Islet precursor cell (in vitro differentiated cells): ENCODE data around the gene GALK2.
A peak's percentile ranks its signal among the peaks of the same experiment; 100 is the strongest.
"Not testable (repeated sequence)": the region's sequence is repeated elsewhere in the genome, so short reads cannot be mapped to it uniquely, and the experiment has no call there.

Experiments
- DNase-seq: peaks from one replicate; pipeline ENCODE4 v3.0.0-alpha.2; 2018

Gene GALK2

DNA sequence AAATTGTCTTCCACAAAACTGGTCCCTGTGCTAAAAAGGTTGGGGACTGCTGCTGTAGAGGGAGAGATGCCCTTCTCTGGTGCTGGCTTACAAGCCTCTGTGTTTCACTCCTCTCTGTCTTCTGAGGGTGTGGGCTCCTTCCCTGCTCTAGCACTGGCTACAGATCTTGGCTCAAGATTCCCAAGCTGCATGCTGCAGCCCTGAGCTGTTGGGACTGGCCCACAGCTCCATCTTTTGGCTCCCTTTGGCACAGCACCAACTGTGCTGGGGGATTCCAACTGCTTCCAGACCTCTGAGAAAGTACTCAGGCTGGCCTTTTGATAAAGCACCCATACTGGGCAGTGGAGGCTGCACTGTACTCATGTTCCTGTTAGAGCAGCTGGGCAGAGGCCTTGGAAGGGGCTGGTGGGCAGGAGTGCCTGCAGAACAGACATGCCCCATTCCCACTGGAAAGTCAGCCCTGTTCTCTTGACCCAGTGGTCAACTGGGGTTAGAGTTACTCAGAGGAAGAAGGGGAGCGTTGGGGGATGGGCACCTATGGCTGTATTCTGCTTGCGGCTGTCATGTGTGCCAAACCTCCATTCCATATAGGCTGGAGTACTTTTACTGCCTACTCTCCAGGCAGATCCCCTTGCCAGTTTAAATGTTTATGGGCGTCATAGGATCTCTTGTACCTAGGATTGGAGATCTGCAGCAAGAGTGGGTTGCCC lies 55.7 kb downstream of the GALK2 start:
- DNase-seq: peak; percentile 87

DNA sequence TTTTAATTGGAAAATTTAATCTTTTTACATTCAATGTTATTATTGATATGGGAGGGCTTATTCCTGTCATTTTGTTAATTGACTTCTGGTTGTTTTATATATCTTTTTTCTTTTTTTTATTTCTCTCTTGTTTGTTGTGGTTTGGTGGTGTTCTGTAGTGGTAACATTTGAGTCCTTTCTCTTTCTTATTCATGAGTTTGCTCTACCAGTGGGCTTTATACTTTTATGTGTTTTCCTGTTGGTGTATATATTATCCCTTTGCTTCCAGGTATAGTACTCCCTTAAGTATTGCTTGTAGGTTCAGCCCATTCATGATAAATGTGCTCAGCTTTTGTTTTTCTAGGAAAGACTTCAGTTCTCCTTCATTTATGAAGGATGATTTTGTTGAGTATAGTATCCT lies 57.6 kb downstream of the GALK2 start:
- no peak for DNase-seq

DNA sequence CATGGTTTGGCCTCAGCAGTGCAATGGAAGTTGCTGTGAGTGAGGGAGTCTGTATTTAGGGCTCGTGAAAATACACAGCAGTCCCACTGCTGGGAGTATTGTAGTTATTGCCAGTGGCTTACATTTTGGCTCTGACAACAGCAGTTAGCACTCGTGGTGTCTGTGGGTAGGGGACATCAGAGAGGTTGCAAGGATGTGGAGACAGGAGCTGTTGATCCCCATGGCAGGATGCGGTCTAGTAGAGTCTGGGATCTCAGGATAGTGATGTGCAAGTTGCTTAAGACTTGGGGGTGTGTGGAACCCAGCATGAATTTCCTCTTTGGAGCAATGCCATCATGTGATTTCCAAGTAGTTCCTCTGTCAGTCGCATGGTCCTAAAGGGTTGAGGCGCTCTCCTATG lies 59.9 kb downstream of the GALK2 start:
- DNase-seq: no peak

DNA sequence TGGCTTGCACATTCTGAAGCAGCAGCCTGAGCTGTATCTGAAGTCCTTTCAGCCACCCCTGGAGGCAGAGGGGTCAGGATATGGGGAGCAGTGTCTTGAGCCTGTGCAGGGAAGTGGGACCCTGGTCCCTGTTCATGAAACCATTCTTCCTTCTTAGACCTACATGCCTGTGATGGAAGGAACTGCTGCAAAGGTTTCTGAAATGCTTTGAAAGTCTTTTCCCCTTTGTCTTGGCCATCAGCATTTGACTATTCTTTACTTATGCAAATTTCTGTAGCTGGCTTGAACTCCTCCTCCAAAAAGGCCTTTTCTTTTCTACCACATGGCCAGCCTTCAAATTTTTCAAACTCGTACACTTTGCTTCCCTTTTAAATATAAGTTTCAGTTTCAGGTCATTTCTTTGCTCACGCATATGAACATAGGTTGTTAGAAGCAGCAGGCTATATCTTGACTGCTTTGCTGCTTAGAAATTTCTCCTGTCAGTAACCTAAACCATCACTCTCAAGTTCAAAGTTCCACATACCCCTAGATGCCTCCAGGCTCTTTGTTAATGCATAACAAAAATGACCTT lies 62.3 kb downstream of the GALK2 start:
- no peak for DNase-seq

DNA sequence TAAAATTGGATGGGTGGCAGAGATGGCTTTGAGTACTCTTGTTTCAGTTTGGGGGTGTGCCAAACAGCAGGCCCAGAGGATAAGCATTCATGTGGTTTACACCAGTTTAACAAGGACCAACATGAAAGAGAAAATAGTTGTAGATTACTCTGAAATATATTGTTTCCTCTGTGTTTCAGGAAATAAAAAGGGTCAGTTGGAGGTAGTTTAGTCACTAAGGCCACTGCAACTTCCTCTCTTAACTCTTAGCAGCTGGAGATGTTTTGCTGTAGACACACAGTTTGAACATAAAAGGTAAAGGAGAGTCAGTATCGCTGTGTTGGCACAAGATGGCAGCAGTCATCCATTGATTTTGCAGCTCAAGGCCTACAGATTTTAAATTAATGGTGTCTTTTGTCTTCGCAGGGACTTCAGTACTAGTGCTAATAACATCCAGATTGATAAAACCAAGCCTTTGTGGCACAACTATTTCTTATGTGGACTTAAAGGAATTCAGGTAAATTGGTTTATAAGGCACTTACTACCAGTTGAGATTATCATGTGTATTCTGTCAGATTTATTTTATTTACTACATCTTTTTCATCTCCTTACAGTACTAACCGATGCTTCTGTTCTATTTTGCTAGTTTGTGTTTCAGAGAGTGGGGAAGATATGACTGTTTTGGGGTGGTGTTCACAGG lies 65.5 kb downstream of the GALK2 start:
- peak; percentile 70 for DNase-seq

DNA sequence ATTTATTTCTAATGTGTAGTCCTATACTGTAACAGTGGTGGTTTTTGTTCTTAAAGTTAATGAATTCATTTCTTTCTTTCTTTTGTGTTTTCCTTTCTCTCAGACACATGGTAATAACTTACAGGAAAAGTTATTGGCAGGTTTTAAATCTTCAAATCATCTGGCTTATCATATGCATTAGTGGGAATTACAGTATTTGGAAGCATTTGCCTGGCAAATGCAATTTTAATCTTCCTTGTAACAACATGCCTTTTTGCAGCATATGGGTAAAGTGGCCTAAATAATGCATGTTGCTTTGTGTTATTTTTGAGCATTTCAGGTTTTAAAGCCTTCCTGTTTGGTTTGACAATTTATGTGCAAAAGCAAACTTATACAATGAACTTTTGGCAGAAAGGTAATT lies 66.8 kb downstream of the GALK2 start:
- DNase-seq: no peak

DNA sequence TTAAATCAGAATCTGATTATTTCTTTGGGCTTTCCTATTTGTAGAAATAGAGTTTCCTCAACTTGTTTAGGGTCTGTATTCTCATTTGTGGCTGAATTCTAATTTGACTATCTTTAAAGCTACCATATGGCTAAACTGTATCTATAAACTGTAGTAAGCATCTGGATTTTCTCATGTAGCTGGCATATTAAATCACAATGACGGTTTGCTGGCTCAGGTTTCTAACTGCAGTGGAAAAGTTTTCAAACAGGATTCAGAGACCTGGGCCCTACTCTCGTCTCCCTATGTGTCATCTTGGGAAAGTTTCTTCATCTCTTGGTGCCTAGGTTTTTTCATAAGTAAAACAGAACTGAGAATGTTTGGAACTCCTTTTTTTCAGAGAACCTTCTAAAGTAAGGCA lies 68.3 kb downstream of the GALK2 start:
- DNase-seq: no peak

DNA sequence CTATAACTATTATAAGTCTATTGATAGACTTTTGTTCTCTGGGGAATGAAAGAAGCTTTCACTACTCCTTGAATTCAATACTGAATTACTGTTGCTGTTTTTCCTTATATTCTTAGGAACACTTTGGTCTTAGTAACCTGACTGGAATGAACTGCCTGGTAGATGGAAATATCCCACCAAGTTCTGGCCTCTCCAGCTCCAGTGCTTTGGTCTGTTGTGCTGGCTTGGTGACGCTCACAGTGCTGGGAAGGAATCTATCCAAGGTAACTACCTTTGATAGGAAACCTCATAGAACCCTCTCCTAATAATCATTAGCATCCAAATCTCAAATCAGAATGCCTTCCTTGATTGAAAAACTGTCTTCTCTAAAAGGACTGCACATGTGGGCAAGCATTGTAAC lies 69.1 kb downstream of the GALK2 start:
- DNase-seq: no peak

DNA sequence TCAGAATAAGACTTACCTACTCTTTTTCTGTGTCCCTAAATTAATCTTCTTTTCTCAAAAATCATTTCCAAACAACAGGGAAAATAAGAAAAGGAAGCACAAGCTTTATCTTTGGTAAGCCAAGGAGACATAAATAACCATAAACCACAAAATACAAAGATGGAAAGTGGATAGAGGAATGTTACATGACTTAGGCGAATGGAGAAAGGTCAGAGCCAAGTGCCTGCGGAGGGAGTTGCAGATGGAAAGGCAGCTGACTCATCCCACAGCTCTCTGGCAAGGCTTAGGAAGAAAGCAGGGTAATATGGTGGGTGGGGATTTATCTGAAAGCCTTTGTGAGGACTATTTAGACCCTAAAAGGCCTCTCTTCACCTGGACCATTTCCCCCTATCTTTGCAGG lies 72.8 kb downstream of the GALK2 start:
- peak; percentile 65 for DNase-seq

DNA sequence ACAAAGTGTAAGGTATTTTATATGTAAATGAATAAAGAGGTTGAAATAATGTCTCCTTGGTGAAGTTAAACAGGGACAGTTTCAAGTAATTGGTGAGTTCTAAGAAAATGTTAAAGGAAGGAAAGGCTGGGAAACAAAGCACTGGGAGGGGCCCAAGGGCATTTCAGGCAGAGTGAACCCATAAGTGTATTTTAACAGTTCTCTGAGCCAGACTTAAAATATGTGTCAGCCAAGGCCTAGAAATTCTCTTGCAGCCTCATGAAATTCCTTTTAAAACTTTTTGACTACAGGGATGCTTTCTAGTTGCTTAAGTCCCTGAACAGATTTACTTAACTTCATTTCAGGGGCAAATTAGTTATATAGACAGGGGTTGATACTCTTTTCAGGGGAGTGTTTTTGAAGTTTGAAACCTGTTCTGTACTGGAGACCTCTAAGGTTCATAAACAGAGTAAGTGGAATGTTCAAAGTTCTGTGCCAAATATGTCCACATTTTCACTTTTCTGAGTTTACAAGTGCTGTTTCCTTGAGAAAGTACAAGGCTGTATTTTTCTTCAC lies 77.6 kb downstream of the GALK2 start:
- no peak for DNase-seq

DNA sequence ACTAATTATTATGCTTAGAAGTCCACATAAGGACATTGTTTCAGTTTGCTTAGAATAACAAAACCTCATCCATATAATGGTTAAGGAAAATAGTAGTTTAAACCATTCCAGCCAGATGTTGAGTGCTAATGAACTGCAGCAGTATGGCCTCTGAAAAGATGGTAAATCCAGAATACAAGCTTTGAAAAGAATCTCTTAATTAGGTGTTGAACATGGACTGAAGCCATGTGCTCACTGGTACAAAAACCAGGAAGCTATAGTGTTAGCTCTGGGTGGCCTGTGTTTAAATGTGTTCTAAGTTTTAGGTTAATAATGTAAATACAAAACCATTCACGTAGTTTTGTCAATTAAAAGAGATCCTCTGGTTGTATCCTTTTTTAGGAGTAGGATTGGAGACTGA lies 78.2 kb downstream of the GALK2 start:
- no peak for DNase-seq

DNA sequence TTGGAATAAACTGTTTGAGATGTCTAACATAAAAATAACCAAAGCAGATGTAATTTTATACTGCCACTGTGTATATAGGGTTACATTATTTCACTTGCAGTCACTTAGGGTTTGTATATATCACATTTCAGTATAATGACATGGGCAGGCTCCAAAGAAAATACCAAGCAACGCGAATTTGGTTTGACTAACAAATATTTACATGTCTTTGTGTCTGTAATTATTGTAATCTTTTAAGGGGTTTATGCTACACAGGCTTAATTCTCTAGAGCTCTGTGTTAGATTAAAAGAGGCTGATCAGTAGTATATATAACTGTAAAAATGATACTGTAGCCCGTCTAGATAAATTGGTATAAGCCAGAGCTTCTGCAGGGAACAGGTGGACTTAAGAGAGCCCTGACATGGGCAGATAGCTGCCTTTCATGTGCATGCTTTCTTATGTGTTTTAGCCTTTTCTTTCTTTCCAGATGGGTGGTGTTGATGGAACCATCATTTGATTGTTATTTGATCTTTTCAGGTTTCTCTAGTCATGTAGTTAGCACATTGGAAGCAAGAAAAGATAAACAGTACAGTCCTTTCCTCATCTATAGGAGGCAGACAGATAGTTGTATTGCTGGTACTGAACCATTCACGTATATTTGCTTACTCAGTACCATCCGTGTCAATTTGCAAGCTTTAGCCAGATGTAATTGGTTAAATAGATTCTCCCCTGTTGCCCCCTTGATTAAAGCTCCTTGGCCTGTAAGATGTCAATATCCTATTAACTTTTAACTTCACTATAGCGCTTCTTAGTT lies 86.1 kb downstream of the GALK2 start:
- no peak for DNase-seq

DNA sequence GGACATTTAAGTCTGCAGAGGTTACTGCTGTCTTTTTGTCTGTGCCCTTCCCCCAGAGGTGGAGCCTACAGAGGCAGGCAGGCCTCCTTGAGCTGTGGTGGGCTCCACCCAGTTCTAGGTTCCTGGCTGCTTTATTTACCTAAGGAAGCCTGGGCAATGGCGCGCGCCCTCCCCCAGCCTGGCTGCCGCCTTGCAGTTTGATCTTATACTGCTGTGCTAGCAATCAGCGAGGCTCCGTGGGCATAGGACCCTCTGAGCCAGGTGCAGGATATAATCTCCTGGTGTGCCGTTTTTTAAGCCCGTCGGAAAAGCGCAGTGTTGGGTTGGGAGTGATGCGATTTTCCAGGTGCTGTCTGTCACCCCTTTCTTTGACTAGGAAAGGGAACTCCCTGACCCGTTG lies 95.1 kb downstream of the GALK2 start:
- DNase-seq: not testable (repeated sequence)

DNA sequence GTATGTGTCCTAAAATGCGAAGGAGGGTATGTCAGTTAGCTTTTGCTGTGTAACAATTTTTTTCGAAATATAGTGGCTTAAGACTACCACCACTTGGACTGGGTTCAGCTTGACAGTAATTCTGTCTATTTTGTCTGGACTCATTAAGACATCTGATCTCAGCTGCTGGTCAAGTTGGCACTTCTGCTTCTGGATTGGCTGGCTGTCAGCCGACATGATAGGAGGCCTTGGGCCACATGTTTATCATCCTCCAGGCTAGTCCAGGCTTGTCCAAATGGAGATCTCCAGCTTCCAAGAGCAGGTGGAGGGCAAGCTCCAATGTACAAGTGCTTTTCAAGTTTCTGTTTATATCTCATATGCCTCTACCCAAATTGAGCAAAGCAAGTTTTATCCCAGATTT lies 95.9 kb downstream of the GALK2 start:
- DNase-seq: no peak

DNA sequence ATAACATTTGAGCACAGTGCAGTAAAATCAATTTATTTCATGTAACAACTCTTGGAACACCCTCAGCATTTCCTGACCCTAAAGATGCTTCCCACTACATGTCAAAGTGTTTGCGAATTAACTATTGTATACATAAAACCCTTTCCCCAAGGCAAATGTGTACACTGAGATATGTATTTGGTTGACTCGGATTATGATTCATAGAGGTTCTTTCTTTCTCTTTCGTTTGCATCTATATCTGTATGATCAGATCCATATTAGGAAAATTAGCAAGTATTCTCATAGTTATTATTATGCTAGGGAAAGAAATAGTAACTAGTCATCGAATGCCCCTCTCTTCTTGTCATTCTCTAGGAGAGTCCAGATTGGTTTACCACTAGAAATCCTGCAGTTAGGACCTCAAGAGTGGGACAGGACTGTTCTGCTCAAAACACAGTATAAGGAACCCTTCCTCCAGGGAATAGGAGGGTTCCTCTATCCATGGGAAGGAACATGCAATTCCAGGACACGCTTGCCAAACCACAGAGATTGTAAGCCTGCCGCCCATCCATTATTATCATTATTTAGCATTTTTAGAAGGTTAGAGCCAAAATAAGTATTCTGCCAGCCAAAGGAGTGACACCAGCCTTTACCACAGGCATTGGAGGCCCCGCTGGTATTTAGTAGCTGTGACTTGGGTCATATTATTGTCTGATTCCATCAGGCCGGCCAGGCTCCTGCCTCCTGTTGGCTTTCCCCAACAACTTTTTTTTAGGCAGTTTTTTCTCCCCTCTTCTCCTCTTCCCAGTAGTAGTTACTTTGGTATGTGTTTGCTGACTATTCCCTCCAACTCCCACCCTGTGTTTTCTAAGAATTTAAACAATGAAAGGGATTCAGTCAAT lies 100.7 kb downstream of the GALK2 start:
- no peak for DNase-seq

DNA sequence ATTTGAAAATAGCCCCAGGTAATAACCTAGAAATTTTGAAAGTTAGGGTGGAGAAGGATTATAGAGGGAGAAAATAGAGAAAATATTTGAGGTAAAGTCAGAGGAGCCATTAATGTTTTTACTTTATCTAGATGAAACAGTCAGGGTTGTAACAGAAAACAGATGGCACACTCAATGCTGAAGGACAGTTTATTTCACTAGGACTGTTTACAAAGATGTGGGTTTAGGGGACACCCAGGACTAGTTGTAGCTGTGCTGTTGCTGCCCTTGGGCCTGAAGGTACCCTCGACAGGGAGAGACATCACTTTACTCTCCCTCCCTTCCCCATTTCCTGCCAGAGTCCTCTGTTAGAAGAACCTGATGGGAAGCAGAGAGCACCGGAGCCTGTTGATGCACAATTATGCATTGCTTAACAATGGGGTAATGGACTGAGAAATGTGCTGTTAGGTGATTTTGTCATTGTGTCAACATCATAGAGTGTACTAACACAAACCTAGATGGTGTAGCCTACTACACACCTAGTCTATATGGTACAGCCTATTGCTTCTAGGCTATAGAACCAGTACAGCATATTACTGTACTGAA lies 103.8 kb downstream of the GALK2 start:
- DNase-seq: no peak

DNA sequence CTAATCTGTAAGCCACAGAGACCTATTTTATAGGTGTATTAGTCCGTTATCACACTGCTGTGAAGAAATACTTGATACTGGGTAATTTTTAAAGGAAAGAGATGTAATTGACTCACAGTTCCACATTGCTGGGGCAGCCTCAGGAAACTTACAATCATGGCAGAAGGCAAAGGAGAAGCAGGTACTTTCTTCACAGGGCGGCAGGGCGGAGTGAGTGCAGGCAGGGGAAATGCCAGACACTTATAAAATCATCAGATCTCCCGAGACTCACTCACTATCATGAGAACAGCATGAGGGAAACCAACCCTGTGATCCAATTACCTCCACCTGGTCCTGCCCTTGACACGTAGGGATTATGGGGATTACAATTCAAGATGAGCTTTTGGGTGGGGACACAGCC lies 108.7 kb downstream of the GALK2 start:
- no peak for DNase-seq

DNA sequence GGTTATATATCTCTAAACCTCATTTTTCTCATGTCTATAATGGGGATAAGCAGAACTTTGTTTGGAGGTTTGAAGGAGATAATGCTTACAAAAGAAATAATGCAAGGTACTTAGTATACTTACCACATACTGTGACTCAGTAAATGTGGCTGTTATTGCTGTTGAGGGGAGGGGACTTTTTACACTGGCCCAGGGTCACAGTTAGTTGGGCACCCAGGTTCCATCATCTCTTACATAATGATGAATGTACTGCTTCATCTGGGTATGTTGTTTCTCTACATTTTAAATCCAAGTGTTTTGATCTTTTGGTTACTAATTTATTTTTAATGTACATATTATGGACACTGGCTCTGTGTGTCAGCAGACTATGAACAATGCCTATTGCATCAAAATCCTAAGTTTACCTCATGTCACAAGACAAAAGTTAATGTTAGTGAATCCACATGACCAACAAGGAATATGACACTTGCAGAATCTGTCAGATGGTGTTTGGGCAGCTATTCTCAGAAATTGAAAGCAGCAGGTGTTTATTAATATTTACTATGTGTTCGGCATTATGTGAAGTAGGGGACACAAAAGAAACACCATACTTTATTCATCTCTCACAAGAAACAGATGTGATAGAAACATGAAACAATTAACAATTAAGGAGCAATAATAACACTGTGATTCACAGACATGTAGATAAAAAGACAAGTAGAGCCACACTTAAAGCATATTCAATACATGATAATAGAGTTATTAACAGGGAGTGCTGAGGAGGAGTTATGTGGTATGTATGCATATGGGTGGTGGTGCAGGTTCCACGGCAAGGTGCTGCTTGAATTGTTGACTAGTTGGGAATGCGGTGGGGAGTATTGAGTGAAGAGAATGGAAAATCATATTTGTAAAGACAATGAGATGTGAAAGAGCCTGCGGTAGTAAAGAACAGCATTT lies 109.7 kb downstream of the GALK2 start:
- no peak for DNase-seq

DNA sequence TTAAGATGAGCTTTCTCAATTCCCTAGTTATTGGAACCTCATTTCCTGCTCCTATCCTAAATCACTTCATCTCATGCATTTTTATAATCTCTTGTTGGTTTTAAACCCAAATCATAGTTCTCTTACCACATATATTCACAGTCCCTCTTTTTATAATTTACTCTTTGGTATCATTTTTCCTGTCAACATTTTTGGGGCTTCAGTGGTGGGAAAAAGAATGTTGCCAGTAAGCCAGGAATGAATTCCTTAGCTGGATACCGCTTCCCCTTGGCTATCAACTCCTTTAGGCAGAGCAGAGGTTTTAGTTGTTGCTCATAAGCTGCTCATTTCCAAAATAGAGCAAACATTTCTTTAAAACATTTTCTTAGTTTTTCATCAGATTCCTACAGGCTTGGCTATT lies 112.3 kb downstream of the GALK2 start:
- DNase-seq: no peak

DNA sequence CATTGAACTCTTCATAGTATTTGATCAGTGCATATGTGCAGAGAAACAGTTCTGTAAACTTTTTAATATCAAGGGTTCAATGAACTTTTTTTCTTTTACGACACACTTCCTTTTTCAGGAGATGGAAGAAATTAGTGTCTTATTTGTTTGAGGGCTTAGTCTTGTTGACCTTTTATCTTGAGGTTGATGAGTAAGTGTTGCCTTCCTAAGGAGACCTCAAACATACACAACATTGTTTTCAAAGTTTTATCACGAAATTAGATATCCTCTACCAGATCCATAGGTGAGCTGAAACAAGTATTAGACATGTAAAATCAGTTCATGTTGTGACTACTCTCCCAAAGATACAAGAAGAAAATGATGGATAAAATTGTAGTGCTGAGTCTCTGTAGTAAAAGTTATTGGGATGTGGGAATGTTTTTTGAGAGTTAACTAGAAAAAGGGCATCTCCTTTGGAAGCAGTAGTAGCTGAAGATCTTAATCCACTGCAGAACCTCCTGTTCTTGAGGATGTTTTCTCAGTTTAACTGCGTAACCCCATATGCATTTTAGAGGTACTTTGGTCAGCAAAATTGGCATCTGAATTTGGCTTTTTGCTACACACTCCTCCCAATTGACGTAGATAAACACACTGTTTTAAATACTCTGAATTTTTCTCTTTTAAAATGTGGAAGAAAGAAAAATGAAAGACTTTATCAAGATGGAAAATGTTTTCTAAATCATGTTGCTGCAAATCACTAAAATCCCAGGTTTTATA lies 116.8 kb downstream of the GALK2 start:
- no peak for DNase-seq
